ENCODE results near the gene FARP2. TPM values are rescaled to one million over a fixed set of nuclear protein-coding genes. Genes with fewer than 3 reads are reported as not detected.

FARP2 gene
- total and polyA plus RNA-seq, 2 of the 4 experiments (the other 2 are of a cell fraction): 17.1 to 30.8 TPM

DNA sequence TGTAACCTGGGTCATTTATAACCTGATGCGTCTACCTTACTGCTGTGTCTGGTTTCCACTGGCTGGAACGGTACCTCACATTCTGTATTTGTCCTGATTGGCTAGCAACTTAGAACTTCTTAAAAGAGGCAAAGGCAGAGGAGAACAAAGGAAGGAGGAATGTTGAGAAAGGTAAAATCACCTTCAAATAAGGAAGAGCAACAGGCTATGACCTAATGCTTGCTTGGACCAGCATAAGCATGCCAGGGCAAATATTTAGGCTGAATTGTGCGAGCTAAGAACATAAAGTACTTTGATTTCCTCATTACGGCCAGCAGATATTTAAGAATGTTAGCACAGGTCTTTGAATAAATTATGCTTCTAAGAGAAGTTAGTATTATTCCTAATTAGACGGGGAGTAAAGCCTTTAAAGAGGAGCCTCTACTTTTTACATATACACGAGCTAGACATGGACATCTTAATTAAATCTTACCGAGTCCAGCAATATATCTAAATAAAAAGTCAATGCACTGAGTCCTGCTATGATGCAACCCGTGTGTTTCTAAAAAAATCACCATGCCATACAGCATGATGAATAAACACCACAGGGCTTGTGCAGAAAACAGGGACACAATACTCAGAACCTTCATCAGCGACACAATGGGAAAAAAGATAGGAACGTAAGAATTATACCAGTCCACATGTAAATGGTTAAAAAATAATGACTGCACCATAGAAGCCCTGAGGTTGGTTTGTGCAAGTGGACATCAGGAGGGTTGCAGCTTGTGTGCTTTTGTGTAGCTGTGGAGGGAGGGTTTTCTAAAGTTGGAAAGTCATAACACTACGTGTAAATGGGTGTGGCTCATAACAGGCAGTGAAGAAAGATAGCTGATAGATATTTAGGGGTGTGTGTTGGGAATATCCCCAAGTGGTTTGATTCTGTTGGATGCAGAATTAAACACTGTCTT, 26.1 kb upstream of the FARP2 start:
- H2AK5ac ChIP-seq (ENCODE audit: low read depth, low read length): no peak overlapping the region
- no TSS peak for BruUV-seq (replicated peaks)
- H3K9me1 ChIP-seq (ENCODE audit: insufficient read depth, low read length): peaks cover 11% of the 10 kb centered on the region
- H2BK15ac ChIP-seq (ENCODE audit: low read depth, low read length): no peak overlapping the region
- H3K14ac ChIP-seq (replicated peaks; ENCODE audit: low read depth, low read length): no peak overlapping the region
- H3K9ac ChIP-seq (ENCODE audit: low read depth, low read length): no peak overlapping the region
- POLR2A ChIA-PET (ENCODE audit: unreplicated experiment): no interaction called here
- H3K9me3 ChIP-seq (ENCODE audit: control insufficient read depth, insufficient read depth, low read length): no peaks in the 10 kb centered on the region
- no peak overlapping the region for H3K4ac ChIP-seq (ENCODE audit: low read depth, low read length)
- H3K4me2 ChIP-seq (ENCODE audit: low read depth, low read length): no peak overlapping the region
- no peak for DNase-seq
- H3K56ac ChIP-seq (ENCODE audit: extremely low read depth, insufficient read depth, low read length): no peak overlapping the region
- H3K27ac ChIP-seq (ENCODE audit: insufficient read depth, low read length): no peak overlapping the region
- no peak overlapping the region for H4K8ac ChIP-seq (ENCODE audit: low read depth in 2 of 2, low read length in 2 of 2)
- no peak for ATAC-seq (ENCODE audit: low read depth)
- dilution Hi-C loops (cut with HindIII; ENCODE audit: low sequenced_read_pairs, unreplicated experiment): no loop called here
- H2AK9ac ChIP-seq (replicated peaks; ENCODE audit: low read depth, low read length, poor library complexity): no peak overlapping the region
- no peak overlapping the region for H3K23ac ChIP-seq (ENCODE audit: low read depth, low read length)
- no peak overlapping the region for H2BK120ac ChIP-seq (ENCODE audit: low read depth, low read length)
- 100% methylated on average over 1 of the region's 11 CpGs; no CpG with 5 or more reads in 1 of the 2 experiments for WGBS, 2 experiments (ENCODE audit: extremely low coverage in 2 of 2, insufficient read length in 1 of 2)
- H3K18ac ChIP-seq (ENCODE audit: low read depth, low read length): no peak overlapping the region
- H4K20me1 ChIP-seq (ENCODE audit: insufficient read depth, low read length): peaks cover 48% of the 10 kb centered on the region
- in situ Hi-C loops (cut with MboI; ENCODE audit: low sequenced_read_pairs): no loop called here
- H4K5ac ChIP-seq (ENCODE audit: low read depth, low read length): no peak overlapping the region
- no peaks in the 10 kb centered on the region for H3K4me1 ChIP-seq (ENCODE audit: control insufficient read depth, insufficient read depth, low read length)
- peaks cover 39 to 69% of the 10 kb centered on the region in 2 experiments for H3K79me1 ChIP-seq (ENCODE audit: low read depth in 1 of 2, low read length in 2 of 2)
- no peak overlapping the region for H2AFZ ChIP-seq (replicated peaks; ENCODE audit: low read length, poor library complexity)
- no peaks in the 10 kb centered on the region for H3K27me3 ChIP-seq (ENCODE audit: control insufficient read depth, insufficient read depth, low read length)
- TF ChIP-seq CHD1 (IDR thresholded peaks at IDR 0.05; ENCODE audit: low read depth, low read length): no peak
- TF ChIP-seq RAD21 (IDR thresholded peaks at IDR 0.05; ENCODE audit: low read length): no peak
- TF ChIP-seq CEBPB (IDR thresholded peaks at IDR 0.05; ENCODE audit: low read depth, low read length): no peak; the same call in 1 of the 2 replicates
- TF ChIP-seq RFX5 (IDR thresholded peaks at IDR 0.05; ENCODE audit: low read depth, low read length): no peak
- TF ChIP-seq MAFK (IDR thresholded peaks at IDR 0.05; ENCODE audit: low read depth, low read length): no peak
- no peak for TF ChIP-seq MXI1 (IDR thresholded peaks at IDR 0.05; ENCODE audit: borderline replicate concordance, low read depth, low read length)
- no peak for TF ChIP-seq SMC3 (IDR thresholded peaks at IDR 0.05; ENCODE audit: low read depth, low read length)
- H2BK20ac ChIP-seq (ENCODE audit: low read depth, low read length): no peak overlapping the region
- H3K36me3 ChIP-seq (ENCODE audit: control insufficient read depth, insufficient read depth, low read length): peaks cover 33% of the 10 kb centered on the region
- intact Hi-C loops (cut with micrococcal nuclease): no loop called here
- H4K91ac ChIP-seq (ENCODE audit: insufficient read depth, low read depth, low read length): no peak overlapping the region
- no peak overlapping the region for H2BK5ac ChIP-seq (ENCODE audit: low read depth, low read length, poor library complexity, severe bottlenecking)
- no peak overlapping the region for H3K4me3 ChIP-seq (ENCODE audit: insufficient read depth, low read depth, low read length)
- CTCF ChIA-PET: no interaction called here

All from IMR-90 (cell line).